HG03064 (cell line): Measurements from ENCODE around the gene ACAP3.

ENCODE experiments used
- ATAC-seq: cut with Tn5 transposase; IDR thresholded peaks from one replicate; pipeline ENCODE4 v1.9.1; 2021; ENCODE audit warnings: low read depth; ENCODE audit not compliant: unreplicated experiment

Gene ACAP3, protein sequence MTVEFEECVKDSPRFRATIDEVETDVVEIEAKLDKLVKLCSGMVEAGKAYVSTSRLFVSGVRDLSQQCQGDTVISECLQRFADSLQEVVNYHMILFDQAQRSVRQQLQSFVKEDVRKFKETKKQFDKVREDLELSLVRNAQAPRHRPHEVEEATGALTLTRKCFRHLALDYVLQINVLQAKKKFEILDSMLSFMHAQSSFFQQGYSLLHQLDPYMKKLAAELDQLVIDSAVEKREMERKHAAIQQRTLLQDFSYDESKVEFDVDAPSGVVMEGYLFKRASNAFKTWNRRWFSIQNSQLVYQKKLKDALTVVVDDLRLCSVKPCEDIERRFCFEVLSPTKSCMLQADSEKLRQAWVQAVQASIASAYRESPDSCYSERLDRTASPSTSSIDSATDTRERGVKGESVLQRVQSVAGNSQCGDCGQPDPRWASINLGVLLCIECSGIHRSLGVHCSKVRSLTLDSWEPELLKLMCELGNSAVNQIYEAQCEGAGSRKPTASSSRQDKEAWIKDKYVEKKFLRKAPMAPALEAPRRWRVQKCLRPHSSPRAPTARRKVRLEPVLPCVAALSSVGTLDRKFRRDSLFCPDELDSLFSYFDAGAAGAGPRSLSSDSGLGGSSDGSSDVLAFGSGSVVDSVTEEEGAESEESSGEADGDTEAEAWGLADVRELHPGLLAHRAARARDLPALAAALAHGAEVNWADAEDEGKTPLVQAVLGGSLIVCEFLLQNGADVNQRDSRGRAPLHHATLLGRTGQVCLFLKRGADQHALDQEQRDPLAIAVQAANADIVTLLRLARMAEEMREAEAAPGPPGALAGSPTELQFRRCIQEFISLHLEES

GRCh38 chr1:1307923-1308755 is at the start of gene ACAP3, which contains the start of gene PUSL1:
Gene ACAP3 (minus strand): TSS chr1:1307930. CDS start chr1:1307815, 115 bp downstream.
Gene PUSL1 (plus strand): TSS chr1:1308597. CDS start chr1:1308644, 47 bp downstream.
- peak; percentile 42 for ATAC-seq

- ATAC-seq = no peak
These were observed 49.2 kb upstream of the ACAP3 start for GRCh38 chr1:1356796-1357401.

GRCh38 chr1:1356166-1356795 is 48.6 kb upstream of the ACAP3 start:
- no peak for ATAC-seq

- ATAC-seq = no peak
These were observed 47.7 kb upstream of the ACAP3 start for GRCh38 chr1:1355416-1355815.

GRCh38 chr1:1354271-1355247 is 46.8 kb upstream of the ACAP3 start:
- no peak for ATAC-seq

GRCh38 chr1:1353389-1354151 is 45.8 kb upstream of the ACAP3 start:
- ATAC-seq = no peak

DNA sequence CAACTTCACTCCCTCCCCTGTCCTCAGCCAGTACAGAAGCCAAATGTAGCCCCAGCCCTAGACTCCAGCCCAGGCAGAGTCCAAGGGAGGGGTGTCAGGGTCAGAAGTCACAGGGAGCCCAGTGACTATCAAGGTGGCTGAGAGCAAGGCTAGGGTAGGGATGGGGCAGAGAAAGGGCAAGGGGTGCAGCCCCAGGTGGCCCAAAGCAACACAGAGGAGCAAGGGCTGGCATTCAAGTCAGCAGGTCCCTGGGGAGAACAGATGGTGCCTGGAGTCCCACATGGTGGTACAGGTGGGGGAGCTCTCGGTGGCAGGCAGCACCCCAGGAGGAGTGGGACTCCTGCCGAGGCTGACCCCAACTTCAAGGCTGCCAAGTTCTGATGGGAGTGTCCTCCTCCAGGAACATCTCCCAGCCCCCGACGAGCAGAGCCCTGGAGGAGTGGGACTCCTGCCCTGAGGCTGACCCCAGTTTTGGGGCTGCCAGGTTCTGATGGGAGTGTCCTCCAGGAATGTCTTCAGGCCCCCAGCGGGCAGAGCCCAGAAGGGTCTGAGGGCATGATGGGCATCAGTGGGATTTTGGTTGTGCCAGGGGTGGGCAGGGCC is 45.2 kb upstream of the ACAP3 start:
- ATAC-seq = no peak

DNA sequence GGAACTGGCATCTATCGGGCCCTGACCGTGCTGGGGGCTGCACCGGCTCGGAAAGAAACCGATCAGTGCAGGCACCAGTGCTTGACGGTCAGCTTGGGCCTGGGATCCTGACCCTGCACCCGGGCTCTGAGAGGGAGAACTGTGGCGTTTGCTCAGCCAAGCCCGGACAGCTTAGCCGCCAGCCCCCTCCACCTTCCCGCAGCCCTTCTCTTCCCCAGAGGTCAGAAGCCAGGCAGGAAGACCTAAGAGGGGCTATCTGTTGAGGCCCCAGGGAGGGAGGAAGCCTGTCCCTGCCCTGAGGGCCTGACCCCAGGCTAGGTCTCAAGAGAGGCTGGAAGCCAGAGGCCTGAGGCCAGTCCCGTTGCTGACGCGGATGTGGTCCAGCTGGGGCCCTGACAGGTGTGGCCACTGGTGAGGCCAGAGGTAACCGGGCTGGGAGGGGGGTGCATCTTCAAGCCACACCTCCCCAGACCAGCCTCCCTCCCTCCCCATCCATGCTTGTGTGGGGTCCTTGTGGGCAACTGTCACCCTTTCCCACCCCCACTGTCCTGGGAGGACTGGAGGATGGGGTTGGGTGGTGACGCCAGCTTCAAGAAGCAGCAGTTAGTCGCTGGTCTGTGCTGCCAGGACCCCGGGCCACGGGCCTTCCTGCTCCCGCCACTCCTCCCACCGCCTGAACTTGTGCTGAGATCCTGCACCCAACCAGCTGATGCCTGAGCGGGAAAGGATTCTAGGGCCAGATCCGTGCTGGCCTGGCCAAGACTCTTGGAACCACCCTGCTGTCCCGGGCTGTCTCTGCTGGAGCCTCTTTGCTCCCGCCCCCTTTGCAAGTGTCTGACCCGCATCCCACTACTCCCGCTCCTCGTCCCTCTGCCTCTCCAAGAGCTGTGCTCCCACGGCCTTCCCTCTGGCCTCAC is 44.0 kb upstream of the ACAP3 start:
- ATAC-seq = no peak

DNA sequence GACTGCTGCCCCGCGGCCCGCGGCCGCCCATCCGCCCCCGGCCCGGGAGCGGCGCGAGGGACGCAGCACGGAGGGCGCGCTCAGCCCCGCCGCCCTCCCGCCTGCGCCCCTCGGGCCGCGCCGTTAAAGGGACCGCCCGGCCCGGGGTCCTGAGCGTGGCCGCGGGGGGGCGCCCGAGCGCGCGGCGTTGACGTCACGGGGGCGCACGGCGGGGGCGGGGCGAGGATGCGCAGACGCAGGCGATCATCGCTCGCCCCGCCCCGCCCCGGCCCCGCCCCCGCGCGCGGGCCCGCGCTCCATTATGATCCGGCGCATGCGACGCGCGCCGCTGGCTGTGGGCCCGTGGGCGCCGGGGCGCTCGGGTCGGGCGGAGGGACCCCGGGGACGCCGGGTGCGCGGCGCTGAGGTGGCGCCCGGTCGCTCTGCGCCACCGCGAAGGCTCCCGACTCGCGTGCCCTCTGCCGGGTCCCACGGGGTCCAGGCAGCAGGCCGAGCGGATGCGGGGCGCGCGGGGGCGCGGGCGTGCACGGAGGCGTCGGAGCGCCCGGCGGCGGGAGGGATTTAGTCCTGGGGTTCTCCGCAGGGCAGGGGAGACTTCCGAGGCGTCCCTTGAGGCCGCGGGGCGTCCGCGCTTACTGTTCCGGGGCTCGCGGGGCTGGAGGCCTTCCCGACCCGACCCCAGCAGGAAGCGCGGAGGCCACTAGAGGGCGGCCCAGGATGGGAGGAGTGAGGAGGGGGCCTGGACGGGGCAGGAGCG is 41.7 kb upstream of the ACAP3 start, which contains the start of gene DVL1:
Gene DVL1 (minus strand): TSS at position 163 of the 757 bp plus-strand sequence. CDS start 353 bp downstream, outside the sequence.
- ATAC-seq = peak; percentile 49

- ATAC-seq = peak; percentile 22
These were observed 40.9 kb upstream of the ACAP3 start for GRCh38 chr1:1348420-1349255.

- ATAC-seq = no peak
These were observed 40.1 kb upstream of the ACAP3 start for GRCh38 chr1:1347663-1348419.

GRCh38 chr1:1347026-1347595 is 39.4 kb upstream of the ACAP3 start:
- ATAC-seq = no peak

DNA sequence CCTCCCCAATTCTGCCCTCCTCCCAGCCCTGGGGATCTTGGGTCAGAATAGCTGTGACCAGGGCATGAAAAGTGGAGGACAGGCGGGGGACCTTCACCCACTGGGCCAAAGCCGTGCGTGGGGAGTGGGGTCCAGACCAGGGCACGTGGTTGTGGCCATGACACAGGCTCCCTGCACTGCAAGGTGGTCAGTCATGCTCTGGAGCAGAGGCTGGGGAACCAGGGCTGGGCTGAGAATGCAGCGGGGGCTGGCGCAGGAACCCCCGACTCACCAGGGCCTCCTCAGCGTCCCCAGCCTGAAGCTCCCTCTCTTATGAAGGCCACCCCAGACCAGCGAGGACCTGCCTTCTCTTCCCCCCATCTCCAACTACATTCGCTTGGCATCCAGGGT is 38.8 kb upstream of the ACAP3 start:
- no peak for ATAC-seq
